GM19025 (cell line): ENCODE data around the gene DTNA.

ENCODE experiments used
- ATAC-seq: cut with Tn5 transposase; IDR thresholded peaks from one replicate; pipeline ENCODE4 v1.9.1; 2021; ENCODE audit warnings: mild to moderate bottlenecking, low read depth, moderate library complexity; ENCODE audit not compliant: unreplicated experiment

DTNA gene

DNA sequence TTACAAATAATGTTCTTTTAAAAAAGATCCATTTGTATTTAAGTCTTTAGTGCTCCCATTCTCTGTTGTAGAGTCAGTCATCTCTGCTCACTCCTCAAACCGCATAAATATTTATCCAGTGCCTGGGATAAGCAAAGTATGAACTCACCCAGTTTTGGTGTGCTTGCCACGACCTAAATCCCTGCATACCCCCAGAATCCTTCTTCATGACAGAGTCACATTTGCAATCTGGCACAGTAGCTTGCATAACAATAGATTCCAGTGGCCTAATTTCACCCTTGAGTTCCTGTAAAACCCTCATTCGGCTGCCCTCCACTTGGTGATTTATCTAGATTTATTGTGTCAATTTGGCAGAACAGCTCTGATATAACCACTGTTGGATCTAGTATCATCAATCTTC lies 92.9 kb downstream of the DTNA start:
- no peak for ATAC-seq

DNA sequence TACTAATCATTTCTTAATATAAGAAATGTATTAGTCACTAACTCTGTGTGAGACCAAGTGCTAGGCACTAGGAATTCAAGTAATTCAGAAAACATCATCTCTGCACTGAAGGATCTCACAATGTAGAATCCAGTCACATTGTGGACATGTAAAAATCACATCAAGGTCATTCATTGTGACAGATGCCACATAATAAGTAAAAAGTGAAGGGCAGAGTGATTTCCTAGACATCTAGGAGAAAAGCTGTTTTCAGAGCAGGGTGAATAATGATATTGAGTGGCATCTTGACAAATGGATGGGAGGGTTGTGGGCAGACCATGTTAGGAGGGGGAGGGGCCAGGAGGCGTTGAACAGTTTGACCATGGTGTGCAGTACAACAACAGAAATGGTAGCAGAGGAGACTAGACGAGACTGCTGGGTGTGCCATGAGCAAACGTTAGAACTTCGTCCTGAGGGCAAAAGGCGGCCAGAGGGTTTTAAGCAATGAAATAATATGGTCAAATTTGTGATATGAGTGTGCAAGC lies 93.8 kb downstream of the DTNA start:
- ATAC-seq, result no peak

DNA sequence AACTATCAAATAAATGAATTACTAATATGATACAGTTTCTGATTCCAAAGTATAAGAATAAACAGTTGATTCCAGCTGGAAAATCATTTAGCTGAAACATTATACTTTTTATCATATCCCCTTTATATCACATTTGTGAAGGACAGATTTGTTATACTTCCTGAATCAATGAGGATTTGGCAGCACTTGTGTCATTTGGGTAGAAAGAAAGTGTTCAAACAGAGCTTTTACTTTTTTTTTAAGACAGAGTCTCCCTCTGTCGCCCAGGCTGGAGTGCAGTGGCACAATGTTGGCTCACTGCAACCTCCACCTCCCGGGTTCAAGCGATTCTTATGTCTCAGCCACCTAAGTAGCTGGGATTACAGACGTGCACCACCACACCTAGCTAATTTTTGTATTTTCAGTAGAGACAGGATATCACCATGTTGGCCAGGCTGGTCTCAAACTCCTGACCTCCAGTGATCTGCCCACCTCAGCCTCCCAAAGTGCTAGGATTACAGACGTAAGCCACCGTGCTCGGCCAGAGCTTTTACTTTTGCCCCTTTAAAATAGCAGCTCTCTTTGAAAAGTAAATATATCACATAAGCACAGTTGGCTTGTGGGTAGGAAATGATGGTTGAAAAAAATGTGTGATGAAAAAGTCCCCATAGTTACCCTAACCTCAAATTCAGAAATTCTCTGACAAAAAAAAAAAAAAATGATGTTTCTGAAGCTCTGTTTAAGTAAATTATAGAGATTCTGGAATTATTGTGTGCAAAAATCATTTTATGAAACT lies 95.2 kb downstream of the DTNA start:
- ATAC-seq, result no peak

DNA sequence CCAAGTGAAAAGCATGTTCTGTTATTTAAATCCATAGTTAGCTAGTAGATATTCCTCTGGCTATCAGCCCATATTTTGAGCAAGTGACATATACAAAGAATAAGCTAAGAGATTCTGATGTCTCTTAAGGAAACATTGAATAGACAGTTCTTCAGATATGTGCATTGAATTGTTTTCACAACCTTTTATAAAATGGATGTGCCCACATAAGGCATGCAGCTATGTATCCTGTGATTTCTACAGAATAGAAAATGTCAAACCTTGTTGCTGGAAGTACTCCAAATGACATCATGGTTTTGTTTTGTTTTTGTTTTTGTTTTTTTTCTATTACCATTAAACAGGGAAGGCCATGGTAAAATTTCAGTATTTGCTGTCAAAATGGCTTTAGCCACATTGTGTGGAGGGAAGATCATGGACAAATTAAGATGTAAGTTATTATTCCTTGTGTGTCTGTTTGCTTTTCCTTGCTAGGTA lies 95.8 kb downstream of the DTNA start:
- no peak for ATAC-seq

DNA sequence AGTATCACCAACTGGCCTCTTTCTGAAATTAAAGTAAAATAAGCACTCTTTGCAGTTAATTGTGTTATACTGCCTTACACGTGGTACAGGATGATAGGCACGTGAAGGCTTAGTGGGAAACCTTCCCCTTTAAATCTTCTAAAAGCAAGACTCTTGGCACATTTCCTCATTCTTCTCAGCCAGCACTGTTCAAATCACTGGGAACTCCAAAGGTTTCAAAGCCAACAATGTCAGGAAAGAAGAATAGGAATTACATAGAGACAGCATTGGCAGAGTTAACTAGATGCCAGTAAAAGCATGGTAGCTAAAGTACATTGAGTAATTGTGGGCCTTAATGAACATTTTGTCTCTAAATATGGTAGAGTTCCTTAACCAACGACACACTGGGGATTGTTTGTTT lies 96.4 kb downstream of the DTNA start:
- ATAC-seq, result no peak

DNA sequence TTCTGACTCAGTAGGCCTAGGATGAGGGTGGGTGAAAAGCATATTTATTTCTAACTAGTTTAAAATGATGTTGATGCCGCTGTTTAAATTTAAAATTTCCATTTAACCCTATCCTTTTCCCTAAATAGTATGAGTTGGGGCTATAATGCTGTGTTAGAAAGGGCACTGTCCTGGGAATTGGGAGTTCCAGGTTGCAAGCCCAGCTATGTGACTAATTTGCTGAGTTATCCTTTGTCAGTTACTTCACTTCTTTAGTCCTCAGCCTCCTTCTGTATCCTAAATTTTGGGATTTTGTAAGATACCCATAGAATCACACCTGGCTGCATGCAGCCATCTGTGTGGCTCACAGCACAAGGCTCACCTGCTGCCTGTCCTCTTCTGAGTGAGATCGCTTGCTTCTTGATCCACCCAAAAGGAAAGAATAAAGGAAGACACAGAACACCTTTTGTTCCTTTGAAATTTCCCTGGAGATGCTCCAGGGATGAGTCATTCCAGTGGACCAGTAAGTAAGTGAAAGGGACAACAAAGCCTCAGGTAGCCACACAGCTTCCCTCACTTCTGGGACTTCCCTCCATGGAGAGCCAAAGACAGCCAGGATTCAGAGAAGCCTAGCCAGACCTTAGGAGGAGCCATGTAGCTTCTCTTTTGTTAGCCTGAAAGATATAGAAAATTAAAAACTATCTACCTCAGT lies 97.2 kb downstream of the DTNA start:
- ATAC-seq, result no peak

DNA sequence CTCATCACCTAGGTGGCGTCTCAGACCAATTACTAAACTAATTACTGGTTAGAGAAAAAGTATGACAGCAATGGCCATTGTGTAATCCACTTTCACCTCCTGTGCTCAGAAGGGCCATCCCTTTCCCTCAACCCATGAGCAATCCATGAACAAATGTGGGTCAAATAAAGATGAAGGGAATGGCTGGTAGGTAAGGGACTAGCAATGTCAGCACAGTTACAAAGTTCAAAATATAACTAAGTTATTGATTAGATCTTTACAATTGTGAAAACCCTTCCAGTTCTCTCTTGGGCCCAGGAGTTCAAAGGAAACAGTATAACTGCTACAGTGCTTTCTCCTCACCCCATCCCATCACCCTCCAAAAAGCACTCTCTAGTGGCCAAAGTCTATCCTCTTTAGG lies 98.3 kb downstream of the DTNA start:
- no peak for ATAC-seq

DNA sequence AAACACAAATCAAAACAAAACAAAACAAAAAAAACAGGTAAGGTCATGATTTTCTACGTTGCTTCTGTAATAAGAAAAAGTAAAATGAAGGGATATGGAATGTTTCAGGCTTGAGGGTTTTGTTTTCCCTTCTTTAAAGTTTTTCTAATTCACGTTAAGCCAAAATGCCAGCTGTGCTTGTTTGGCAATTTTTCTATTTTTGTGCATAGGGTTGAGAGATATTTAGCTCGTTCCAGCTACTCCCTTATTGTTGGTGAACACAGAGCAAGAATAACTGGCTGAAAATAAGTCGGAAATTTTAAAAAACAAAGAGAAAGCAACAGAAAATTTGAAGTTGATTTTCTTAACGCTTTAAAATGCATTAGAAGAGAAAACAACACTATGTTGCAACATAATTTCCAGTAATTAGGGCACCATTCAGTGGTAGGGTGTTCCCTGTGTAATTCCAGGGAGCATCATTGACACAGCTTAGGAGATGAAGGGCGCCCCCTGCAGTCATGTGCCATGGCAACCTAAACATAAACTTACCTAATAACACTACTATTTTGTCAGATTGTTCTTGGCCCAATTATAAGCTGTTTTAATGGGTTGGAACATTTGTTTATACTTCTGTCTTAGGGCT lies 99.5 kb downstream of the DTNA start:
- no peak for ATAC-seq

DNA sequence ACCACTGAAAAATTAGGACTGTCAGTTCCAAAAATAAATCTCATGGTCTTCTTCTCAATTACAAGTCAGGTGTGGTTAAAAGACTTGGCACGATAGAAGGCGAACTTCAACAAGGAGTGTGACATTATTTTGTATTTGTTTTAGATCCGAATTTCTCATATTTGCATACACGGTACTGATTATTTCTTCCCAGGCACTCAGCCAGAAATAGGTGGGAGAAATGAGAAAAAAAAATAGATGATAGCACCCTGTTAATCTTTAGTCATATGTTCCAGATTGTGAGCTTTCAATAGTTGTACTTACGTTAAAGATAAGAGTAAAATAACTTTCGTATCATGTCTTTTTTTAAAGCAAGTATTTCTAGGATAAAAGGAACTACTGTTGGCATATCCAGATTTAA lies 106.1 kb downstream of the DTNA start:
- ATAC-seq, result no peak

DNA sequence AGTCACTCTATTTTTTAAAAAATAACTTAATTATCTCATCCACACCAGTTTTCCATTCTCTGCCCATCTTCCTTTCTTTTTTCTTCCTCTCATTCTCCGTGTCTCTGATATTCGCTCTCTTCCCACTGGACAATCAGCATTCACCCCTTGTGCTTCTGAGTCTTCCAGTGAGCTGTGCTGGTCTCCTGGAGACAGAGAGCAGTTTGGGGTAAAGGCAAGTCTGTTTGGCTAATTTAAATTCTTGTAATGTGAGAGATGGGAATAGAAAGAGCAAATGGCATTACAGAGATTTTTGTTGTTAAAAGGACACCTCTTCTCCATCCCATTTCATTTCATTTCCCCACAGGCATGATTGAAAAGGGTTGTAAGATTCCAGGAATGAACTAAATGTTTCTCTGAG lies 107.5 kb downstream of the DTNA start:
- no peak for ATAC-seq

DNA sequence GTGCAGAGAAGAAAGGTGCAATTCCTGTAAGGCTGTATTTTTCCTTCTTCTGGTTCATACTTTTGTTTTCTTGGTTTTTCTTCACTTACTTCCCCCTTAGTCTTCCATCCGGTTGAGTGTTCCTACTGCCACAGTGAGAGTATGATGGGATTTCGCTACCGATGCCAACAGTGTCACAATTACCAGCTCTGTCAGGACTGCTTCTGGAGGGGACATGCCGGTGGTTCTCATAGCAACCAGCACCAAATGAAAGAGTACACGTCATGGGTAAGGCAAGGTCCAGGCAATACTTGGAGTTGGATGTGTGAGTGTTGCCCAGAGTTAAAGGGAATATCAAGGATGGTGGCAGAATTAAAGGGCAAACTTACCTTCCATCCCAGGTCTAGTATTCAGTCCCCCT lies 108.0 kb downstream of the DTNA start:
- ATAC-seq, result no peak

DNA sequence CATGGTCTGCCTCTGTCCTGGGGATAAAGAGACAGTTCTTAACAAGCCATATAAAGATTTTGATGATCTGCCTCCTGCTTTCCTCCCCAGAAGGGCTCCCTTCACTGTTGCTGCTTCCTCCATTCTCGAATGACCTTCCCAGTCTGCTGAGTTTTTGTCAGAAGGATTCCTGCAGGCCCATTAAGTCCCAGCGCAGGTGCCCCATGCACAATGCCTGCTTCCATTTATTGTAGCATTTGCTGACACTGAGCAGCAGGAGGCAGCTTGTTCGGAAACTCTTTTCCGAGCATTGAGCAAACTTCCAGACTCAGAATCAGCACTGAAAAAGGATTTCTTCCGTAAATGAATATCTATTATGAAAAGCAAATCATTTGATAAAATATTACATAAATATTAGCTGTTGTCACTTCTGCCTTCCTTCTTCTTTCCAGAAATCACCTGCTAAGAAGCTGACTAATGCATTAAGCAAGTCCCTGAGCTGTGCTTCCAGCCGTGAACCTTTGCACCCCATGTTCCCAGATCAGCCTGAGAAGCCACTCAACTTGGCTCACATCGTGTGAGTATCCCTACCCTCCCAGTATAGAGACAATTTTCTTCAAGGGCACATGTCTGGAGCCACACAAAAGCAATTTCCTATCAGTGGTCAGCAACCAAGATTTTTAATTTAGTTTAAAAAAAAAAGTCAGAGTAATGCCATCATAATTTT lies 110.4 kb downstream of the DTNA start:
- ATAC-seq, result no peak

DNA sequence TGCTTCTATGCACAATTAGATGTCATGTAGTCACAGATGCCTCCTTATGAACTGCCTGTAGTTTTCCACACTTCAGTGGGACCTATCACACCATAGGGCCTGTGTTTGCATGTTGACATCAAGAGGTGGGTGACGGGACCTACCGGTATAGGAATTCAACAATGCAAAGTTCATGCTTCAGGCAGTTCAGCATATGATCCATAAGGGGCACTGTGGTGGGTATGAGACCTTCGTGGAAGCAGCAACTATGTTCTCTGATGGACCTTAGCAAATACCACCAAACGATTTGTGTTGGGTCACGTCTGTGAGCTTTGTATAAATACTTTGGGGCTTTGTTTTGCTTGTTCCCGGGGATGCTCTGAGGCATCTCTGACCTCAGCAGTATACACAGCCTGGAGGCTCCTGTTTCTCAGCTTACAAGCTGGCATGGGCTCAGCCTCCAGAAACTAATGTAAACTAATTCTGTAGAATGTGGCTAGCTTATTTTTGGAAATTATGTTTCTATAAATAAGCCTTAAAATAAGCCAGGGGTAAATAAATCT lies 111.6 kb downstream of the DTNA start:
- ATAC-seq, result no peak

DNA sequence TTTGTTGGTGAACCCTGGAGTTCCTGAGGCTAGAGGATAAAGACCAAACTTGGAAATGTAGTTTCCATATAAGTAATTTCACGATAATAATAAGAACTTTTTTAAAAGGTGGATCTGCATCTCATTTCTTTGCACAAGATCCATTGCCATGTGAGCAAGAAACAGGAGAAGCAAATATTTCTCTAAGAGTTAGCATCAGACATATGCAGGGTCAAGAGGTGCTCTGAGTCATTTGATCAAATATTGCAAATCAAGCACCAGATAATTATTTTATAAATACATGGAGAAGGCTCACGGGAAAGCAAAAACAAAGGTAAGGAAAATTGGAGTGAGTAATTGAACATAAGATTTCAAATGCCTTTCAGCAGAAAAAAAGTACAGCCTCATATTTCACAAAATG lies 118.0 kb downstream of the DTNA start:
- no peak for ATAC-seq

DNA sequence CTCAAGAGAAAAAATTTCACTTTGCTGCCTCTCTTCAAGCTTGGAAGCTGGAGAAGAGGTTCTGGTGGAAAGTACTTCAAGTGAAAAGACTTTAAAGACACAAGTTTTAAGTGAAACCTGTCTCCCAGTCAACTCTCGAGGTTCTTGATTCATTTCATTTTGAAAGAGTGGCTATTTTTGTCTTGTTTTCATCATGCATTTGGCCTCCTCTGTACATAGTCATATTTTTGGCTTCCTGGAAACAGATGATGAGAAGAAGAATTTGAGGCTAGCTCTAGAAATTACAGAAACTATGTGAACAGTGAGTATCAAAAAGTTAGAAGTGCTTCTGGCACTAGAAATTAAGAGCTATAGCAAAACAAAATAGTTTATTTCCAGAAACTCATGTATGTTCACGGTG lies 124.8 kb downstream of the DTNA start:
- ATAC-seq, result no peak

DNA sequence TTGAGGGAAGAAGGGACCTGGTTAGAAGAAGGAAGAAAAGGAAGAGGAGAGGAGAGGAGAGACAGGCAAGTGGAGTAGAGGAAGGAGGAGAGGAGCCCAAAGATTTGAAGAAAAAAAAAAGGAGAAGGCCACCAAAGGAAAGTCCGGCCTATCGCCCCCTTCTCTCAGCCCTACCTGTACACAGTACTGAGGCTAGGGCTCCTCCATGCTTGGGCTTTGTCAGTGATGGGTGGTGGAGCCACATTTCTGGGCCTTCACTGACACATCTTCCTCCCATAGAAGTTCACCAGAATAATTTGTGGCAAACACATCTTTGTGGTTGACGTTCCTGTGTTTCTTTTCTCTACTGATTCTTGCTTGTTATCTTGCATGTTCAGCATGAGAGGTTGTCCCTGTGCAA lies 125.4 kb downstream of the DTNA start:
- ATAC-seq, result no peak

DNA sequence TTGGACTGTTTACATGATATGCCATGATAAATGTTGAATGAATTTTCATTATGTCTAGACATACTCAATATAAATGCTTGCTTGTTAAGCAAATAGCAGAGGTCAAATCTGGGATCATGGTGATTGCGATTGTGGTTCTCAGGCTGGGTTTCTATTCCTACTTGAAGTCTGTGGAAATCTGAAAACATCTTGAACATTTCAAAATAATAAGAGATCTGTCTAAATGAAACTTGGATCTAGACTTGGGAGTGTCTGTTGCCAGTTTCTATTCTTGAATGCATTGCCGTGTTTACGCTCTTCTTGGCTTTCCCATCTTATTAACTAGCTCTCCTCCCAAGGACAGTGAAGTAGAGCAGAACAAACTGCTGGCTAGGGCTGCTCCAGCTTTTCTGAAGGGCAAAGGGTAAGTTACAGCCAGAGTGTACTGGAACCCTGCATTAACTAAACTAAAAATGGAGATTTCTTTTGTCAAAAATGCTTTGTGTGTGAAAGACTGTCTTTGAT lies 127.7 kb downstream of the DTNA start:
- no peak for ATAC-seq

DNA sequence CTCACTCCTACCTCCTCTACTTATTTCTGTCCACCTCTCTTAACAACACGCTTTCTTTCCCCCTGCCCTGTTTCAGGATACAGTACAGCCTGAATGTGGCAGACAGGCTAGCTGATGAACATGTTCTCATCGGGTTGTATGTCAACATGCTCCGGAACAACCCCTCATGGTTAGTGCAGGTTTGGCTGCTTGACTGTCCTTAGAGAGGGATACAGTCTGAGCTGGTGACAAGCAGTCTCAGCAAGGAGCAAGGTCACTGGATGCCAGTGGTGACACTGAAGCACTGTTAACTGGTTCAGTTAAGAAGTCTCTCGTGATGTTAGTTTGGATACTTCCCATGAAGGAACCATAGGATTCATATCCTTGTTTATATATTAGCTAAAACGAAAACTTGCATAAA lies 128.6 kb downstream of the DTNA start:
- ATAC-seq, result no peak

DNA sequence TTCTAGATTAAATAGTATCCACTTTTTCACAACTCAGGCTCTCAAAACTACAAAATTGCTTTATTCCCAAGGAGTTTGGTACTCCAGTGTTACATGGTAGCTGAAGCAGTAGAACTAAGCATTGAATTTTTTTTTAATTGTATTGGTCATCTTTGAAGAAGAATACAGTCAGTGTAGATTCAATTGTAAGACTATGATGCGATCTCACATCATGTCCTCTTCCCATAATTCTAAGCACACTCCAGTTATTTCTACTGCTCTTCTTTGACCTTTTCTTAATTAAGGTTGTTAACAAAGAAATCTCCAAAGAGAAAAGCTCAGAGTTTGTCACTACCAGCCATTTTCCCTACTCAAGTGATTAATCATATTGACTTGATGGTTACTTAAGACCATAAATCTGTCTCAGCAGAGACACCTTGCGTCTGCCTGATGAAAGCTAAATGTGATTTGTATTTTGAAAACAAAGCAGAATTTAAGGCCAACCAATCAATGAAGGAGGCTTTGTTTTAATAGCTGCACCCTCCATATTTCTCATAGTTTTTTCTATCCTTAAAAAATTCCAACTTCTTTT lies 130.2 kb downstream of the DTNA start:
- no peak for ATAC-seq

DNA sequence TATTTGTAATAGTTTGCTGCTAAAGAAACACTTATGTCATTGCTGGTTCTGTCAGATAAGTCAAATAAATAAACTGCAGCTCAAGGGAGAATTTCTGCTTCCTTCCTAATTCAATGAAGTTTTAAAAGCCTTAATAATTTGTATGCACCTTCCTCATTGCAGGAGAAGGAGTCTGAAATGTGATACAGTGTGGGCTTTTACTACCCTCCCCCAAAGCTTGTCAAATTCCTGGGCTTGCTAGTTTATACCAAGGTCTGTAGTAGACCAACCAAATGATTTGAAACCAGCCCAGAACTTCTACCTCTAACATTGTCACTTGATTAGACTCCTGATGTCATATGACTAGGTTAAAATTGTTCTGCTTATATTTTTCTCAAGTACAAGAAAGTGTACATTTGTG lies 131.8 kb downstream of the DTNA start:
- no peak for ATAC-seq
